ENCODE measurements around the gene NDUFAF3.

Gene NDUFAF3

GRCh38 chr3:49015072-49015471 lies 6.8 kb upstream of the NDUFAF3 start:
- no peak overlapping the region for H3K4me3 ChIP-seq (replicated peaks in 1 of 2; ENCODE audit: low read depth in 2 of 2, low read length in 2 of 2)
- no peak for DNase-seq (ENCODE audit: low read depth in 2 of 2)
- no peak for TF ChIP-seq CTCF (IDR thresholded peaks at IDR 0.05; ENCODE audit: low read depth, low read length)

- no peak for TF ChIP-seq CTCF (IDR thresholded peaks at IDR 0.05; ENCODE audit: low read depth, low read length)
- no peak overlapping the region for H3K4me3 ChIP-seq (replicated peaks in 1 of 2; ENCODE audit: low read depth in 2 of 2, low read length in 2 of 2)
- no peak for DNase-seq (ENCODE audit: low read depth in 2 of 2)
These were observed 6.2 kb upstream of the NDUFAF3 start for GRCh38 chr3:49015765-49016164.

- TF ChIP-seq CTCF (IDR thresholded peaks at IDR 0.05; ENCODE audit: low read depth, low read length) = no peak
These were observed 5.3 kb upstream of the NDUFAF3 start for GRCh38 chr3:49016414-49017228.

GRCh38 chr3:49017229-49017970 lies 4.5 kb upstream of the NDUFAF3 start:
- TF ChIP-seq CTCF (IDR thresholded peaks at IDR 0.05; ENCODE audit: low read depth, low read length) = no peak
- peak overlapping the region; percentile 75 to 85 for H3K4me3 ChIP-seq (replicated peaks in 1 of 2; ENCODE audit: low read depth in 2 of 2, low read length in 2 of 2)
- no peak for DNase-seq (ENCODE audit: low read depth in 2 of 2)

More at GRCh38 chr3:49016414-49017228, 5.3 kb upstream of the NDUFAF3 start:
- no peak overlapping the region for H3K4me3 ChIP-seq (replicated peaks in 1 of 2; ENCODE audit: low read depth in 2 of 2, low read length in 2 of 2)
- no peak for DNase-seq (ENCODE audit: low read depth in 2 of 2)

GRCh38 chr3:49017971-49018706 lies 3.8 kb upstream of the NDUFAF3 start, which contains the start of gene DALRD3:
Gene DALRD3, minus strand, starts transcription at chr3:49018580. Its CDS starts 16 bp downstream, at chr3:49018564.
- peak within 1 kb of the TSS; percentile 75 to 85 for H3K4me3 ChIP-seq (replicated peaks in 1 of 2; ENCODE audit: low read depth in 2 of 2, low read length in 2 of 2)
- peak; percentile 59 to 62 for DNase-seq (ENCODE audit: low read depth in 2 of 2)
- TF ChIP-seq CTCF (IDR thresholded peaks at IDR 0.05; ENCODE audit: low read depth, low read length) = no peak

- peak in 1 of 2 donors; percentile 28 for DNase-seq (ENCODE audit: low read depth in 2 of 2)
- H3K4me3 ChIP-seq (replicated peaks in 1 of 2; ENCODE audit: low read depth in 2 of 2, low read length in 2 of 2) = peak overlapping the region; percentile 75 to 85
- TF ChIP-seq CTCF (IDR thresholded peaks at IDR 0.05; ENCODE audit: low read depth, low read length) = no peak
These were observed 3.3 kb upstream of the NDUFAF3 start for GRCh38 chr3:49018707-49019006.
